ENCODE results near the gene TAGLN3.

- TF ChIP-seq YY1 (tag by site-specific recombination; IDR thresholded peaks at IDR 0.05) (no peak), ZNF140 (tag by site-specific recombination; IDR thresholded peaks at IDR 0.05) (no peak), ZNF785 (tag by site-specific recombination; IDR thresholded peaks at IDR 0.05) (no peak), CTCF (tag by site-specific recombination; IDR thresholded peaks at IDR 0.05) (no peak), ZNF513 (tag by site-specific recombination; IDR thresholded peaks at IDR 0.05) (no peak), ZNF791 (tag by site-specific recombination; IDR thresholded peaks at IDR 0.05) (no peak), ZNF274 (IDR thresholded peaks at IDR 0.05; ENCODE audit: low read length) (no peak), ZNF274 (tag by site-specific recombination; IDR thresholded peaks at IDR 0.05; ENCODE audit: borderline replicate concordance) (no peak)
- TF ChIP-seq, protein P1, sequence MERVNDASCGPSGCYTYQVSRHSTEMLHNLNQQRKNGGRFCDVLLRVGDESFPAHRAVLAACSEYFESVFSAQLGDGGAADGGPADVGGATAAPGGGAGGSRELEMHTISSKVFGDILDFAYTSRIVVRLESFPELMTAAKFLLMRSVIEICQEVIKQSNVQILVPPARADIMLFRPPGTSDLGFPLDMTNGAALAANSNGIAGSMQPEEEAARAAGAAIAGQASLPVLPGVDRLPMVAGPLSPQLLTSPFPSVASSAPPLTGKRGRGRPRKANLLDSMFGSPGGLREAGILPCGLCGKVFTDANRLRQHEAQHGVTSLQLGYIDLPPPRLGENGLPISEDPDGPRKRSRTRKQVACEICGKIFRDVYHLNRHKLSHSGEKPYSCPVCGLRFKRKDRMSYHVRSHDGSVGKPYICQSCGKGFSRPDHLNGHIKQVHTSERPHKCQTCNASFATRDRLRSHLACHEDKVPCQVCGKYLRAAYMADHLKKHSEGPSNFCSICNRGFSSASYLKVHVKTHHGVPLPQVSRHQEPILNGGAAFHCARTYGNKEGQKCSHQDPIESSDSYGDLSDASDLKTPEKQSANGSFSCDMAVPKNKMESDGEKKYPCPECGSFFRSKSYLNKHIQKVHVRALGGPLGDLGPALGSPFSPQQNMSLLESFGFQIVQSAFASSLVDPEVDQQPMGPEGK (tag by site-specific recombination; IDR thresholded peaks at IDR 0.05): no peak
These were observed 60.8 kb downstream of the TAGLN3 start for GRCh38 chr3:112059497-112059896.
